ENCODE data around the gene MPZL1. TPM values are rescaled to one million over a fixed set of nuclear protein-coding genes. Genes with fewer than 3 reads are reported as not detected.

Gene MPZL1
- total RNA-seq, 1 experiment from 2014 or later = 71.7 TPM

- ATAC-seq (no peak), DNase-seq (ENCODE audit: low spot score) (no peak)
- Mint-ChIP-seq H3K9me3 (no peaks in the 10 kb centered on the region), H3K27ac (no peak overlapping the region), H3K36me3 (no peaks in the 10 kb centered on the region), H3K4me3 (no peak overlapping the region), H3K4me1 (peaks cover 15% of the 10 kb centered on the region), H3K27me3 (ENCODE audit: low read depth) (no peaks in the 10 kb centered on the region)
- no peak for TF ChIP-seq GRHL2 (CRISPR knock-in tag; IDR thresholded peaks at IDR 0.05; ENCODE audit: insufficient replicate concordance, severe bottlenecking)
- TF ChIP-seq ETV6 (CRISPR knock-in tag; IDR thresholded peaks at IDR 0.05) = no peak
- TF ChIP-seq, protein P1, sequence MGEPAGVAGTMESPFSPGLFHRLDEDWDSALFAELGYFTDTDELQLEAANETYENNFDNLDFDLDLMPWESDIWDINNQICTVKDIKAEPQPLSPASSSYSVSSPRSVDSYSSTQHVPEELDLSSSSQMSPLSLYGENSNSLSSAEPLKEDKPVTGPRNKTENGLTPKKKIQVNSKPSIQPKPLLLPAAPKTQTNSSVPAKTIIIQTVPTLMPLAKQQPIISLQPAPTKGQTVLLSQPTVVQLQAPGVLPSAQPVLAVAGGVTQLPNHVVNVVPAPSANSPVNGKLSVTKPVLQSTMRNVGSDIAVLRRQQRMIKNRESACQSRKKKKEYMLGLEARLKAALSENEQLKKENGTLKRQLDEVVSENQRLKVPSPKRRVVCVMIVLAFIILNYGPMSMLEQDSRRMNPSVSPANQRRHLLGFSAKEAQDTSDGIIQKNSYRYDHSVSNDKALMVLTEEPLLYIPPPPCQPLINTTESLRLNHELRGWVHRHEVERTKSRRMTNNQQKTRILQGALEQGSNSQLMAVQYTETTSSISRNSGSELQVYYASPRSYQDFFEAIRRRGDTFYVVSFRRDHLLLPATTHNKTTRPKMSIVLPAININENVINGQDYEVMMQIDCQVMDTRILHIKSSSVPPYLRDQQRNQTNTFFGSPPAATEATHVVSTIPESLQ (CRISPR knock-in tag; IDR thresholded peaks at IDR 0.05) = no peak
- no peak for TF ChIP-seq OVOL2 (CRISPR knock-in tag; IDR thresholded peaks at IDR 0.05; ENCODE audit: borderline replicate concordance)
- TF ChIP-seq CBFB (CRISPR knock-in tag; IDR thresholded peaks at IDR 0.05; ENCODE audit: low read depth) = no peak
- no peak for TF ChIP-seq SMAD3 (CRISPR knock-in tag; IDR thresholded peaks at IDR 0.05; ENCODE audit: borderline replicate concordance)
- CTCF ChIA-PET = interaction anchor here (1.1 to 1.4 kb wide), 2 partner anchors 13 to 74 kb away, joined by 3 to 4 read pairs; no protein-coding TSS in a partner anchor
- POLR2A ChIA-PET = interaction anchor here (0.5 kb wide), 1 partner anchor 479 kb away, joined by 3 read pairs; no protein-coding TSS in a partner anchor
Observed at GRCh38 chr1:167674156-167674555, 47.6 kb upstream of the MPZL1 start.

- POLR2A ChIA-PET = no interaction called here
- Mint-ChIP-seq H3K27ac (no peak overlapping the region), H3K36me3 (no peaks in the 10 kb centered on the region), H3K4me3 (no peak overlapping the region), H3K27me3 (ENCODE audit: low read depth) (no peaks in the 10 kb centered on the region), H3K9me3 (no peaks in the 10 kb centered on the region), H3K4me1 (peaks cover 4% of the 10 kb centered on the region)
- DNase-seq (ENCODE audit: low spot score) (no peak), ATAC-seq (no peak)
- CTCF ChIA-PET = interaction anchor here (0.8 kb wide), 1 partner anchor 12 kb away, joined by 3 read pairs; no protein-coding TSS in a partner anchor
- TF ChIP-seq ESRRA (CRISPR knock-in tag; IDR thresholded peaks at IDR 0.05; ENCODE audit: borderline replicate concordance) (no peak), AR (CRISPR knock-in tag; IDR thresholded peaks at IDR 0.05) (no peak), EMX1 (CRISPR knock-in tag; IDR thresholded peaks at IDR 0.05) (no peak), PREB (CRISPR knock-in tag; IDR thresholded peaks at IDR 0.05; ENCODE audit: borderline replicate concordance) (no peak), RORB (CRISPR knock-in tag; IDR thresholded peaks at IDR 0.05) (no peak), GRHL2 (CRISPR knock-in tag; IDR thresholded peaks at IDR 0.05; ENCODE audit: insufficient replicate concordance, severe bottlenecking) (no peak), ATF2 (CRISPR knock-in tag; IDR thresholded peaks at IDR 0.05; ENCODE audit: borderline replicate concordance, low read depth) (no peak), ZNF532 (CRISPR knock-in tag; IDR thresholded peaks at IDR 0.05; ENCODE audit: borderline replicate concordance) (no peak), FOXK1 (CRISPR knock-in tag; IDR thresholded peaks at IDR 0.05) (no peak), RELA (CRISPR knock-in tag; IDR thresholded peaks at IDR 0.05; ENCODE audit: borderline replicate concordance) (no peak), ZNF263 (CRISPR knock-in tag; IDR thresholded peaks at IDR 0.05; ENCODE audit: low read depth) (no peak)
- TF ChIP-seq, protein P2, sequence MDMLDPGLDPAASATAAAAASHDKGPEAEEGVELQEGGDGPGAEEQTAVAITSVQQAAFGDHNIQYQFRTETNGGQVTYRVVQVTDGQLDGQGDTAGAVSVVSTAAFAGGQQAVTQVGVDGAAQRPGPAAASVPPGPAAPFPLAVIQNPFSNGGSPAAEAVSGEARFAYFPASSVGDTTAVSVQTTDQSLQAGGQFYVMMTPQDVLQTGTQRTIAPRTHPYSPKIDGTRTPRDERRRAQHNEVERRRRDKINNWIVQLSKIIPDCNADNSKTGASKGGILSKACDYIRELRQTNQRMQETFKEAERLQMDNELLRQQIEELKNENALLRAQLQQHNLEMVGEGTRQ (CRISPR knock-in tag; IDR thresholded peaks at IDR 0.05) = no peak
- TF ChIP-seq, protein P3, sequence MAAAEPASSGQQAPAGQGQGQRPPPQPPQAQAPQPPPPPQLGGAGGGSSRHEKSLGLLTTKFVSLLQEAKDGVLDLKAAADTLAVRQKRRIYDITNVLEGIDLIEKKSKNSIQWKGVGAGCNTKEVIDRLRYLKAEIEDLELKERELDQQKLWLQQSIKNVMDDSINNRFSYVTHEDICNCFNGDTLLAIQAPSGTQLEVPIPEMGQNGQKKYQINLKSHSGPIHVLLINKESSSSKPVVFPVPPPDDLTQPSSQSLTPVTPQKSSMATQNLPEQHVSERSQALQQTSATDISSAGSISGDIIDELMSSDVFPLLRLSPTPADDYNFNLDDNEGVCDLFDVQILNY (CRISPR knock-in tag; IDR thresholded peaks at IDR 0.05) = no peak
- TF ChIP-seq, protein P4, sequence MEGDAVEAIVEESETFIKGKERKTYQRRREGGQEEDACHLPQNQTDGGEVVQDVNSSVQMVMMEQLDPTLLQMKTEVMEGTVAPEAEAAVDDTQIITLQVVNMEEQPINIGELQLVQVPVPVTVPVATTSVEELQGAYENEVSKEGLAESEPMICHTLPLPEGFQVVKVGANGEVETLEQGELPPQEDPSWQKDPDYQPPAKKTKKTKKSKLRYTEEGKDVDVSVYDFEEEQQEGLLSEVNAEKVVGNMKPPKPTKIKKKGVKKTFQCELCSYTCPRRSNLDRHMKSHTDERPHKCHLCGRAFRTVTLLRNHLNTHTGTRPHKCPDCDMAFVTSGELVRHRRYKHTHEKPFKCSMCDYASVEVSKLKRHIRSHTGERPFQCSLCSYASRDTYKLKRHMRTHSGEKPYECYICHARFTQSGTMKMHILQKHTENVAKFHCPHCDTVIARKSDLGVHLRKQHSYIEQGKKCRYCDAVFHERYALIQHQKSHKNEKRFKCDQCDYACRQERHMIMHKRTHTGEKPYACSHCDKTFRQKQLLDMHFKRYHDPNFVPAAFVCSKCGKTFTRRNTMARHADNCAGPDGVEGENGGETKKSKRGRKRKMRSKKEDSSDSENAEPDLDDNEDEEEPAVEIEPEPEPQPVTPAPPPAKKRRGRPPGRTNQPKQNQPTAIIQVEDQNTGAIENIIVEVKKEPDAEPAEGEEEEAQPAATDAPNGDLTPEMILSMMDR (IDR thresholded peaks at IDR 0.05) = no peak
Observed at GRCh38 chr1:167675440-167675839, 46.3 kb upstream of the MPZL1 start.

Measured in WTC11 (cell line).